ENCODE measurements around the gene BIVM.
A peak's percentile ranks its signal among the peaks of the same experiment; 100 is the strongest.

The BIVM gene

GRCh38 chr13:102838982-102839381 is 40.1 kb downstream of the BIVM start:
- TF ChIP-seq POLR2A (IDR thresholded peaks at IDR 0.05; ENCODE audit: low read depth, low read length): no peak
- DNase-seq (ENCODE audit: insufficient read length, low spot score) (no peak), FAIRE-seq (peak; percentile 6)

GRCh38 chr13:102839462-102839861 is 40.5 kb downstream of the BIVM start:
- FAIRE-seq (no peak), DNase-seq (ENCODE audit: insufficient read length, low spot score) (no peak)
- TF ChIP-seq POLR2A (IDR thresholded peaks at IDR 0.05; ENCODE audit: low read depth, low read length): no peak

- TF ChIP-seq POLR2A (IDR thresholded peaks at IDR 0.05; ENCODE audit: low read depth, low read length): no peak
- DNase-seq (ENCODE audit: insufficient read length, low spot score) (no peak), FAIRE-seq (no peak)
These were observed 46.3 kb downstream of the BIVM start for GRCh38 chr13:102845289-102845629.

- peak; percentile 53; the same call in 1 of the 2 replicates for TF ChIP-seq POLR2A (IDR thresholded peaks at IDR 0.05; ENCODE audit: low read depth, low read length)
- peak; percentile 100 for FAIRE-seq
- peak; percentile 79 for DNase-seq (ENCODE audit: insufficient read length, low spot score)
These were observed 46.8 kb downstream of the BIVM start, which contains the start of gene ERCC5 for GRCh38 chr13:102845630-102846260. TSS of gene ERCC5 (plus strand) at chr13:102846032. CDS start at chr13:102846267, 235 bp downstream.

GRCh38 chr13:102846261-102847015 is 47.5 kb downstream of the BIVM start:
- FAIRE-seq: peak; percentile 55
- no peak for TF ChIP-seq POLR2A (IDR thresholded peaks at IDR 0.05; ENCODE audit: low read depth, low read length)
- DNase-seq (ENCODE audit: insufficient read length, low spot score): no peak

- peak; percentile 94 for FAIRE-seq
- no peak for TF ChIP-seq POLR2A (IDR thresholded peaks at IDR 0.05; ENCODE audit: low read depth, low read length)
- DNase-seq (ENCODE audit: insufficient read length, low spot score): no peak
These were observed 48.6 kb downstream of the BIVM start for GRCh38 chr13:102847272-102848234.

- DNase-seq (ENCODE audit: insufficient read length, low spot score): no peak
- no peak for TF ChIP-seq POLR2A (IDR thresholded peaks at IDR 0.05; ENCODE audit: low read depth, low read length)
- FAIRE-seq: peak; percentile 52
These were observed 50.0 kb downstream of the BIVM start for GRCh38 chr13:102848956-102849355.

GRCh38 chr13:102852556-102852955 is 53.6 kb downstream of the BIVM start:
- no peak for FAIRE-seq
- no peak for DNase-seq (ENCODE audit: insufficient read length, low spot score)
- no peak for TF ChIP-seq POLR2A (IDR thresholded peaks at IDR 0.05; ENCODE audit: low read depth, low read length)

- TF ChIP-seq POLR2A (IDR thresholded peaks at IDR 0.05; ENCODE audit: low read depth, low read length): no peak
- DNase-seq (ENCODE audit: insufficient read length, low spot score) (no peak), FAIRE-seq (peak; percentile 66)
These were observed 55.8 kb downstream of the BIVM start for GRCh38 chr13:102854675-102855074.

GRCh38 chr13:102856557-102856956 is 57.6 kb downstream of the BIVM start:
- DNase-seq (ENCODE audit: insufficient read length, low spot score) (no peak), FAIRE-seq (peak; percentile 83)
- TF ChIP-seq POLR2A (IDR thresholded peaks at IDR 0.05; ENCODE audit: low read depth, low read length): no peak

GRCh38 chr13:102862624-102863210 is 63.8 kb downstream of the BIVM start:
- FAIRE-seq (peak; percentile 83), DNase-seq (ENCODE audit: insufficient read length, low spot score) (no peak)
- no peak for TF ChIP-seq POLR2A (IDR thresholded peaks at IDR 0.05; ENCODE audit: low read depth, low read length)

- TF ChIP-seq POLR2A (IDR thresholded peaks at IDR 0.05; ENCODE audit: low read depth, low read length): no peak
- DNase-seq (ENCODE audit: insufficient read length, low spot score) (no peak), FAIRE-seq (no peak)
These were observed 64.7 kb downstream of the BIVM start for GRCh38 chr13:102863590-102863989.

GRCh38 chr13:102868366-102868936 is 69.5 kb downstream of the BIVM start:
- FAIRE-seq (peak; percentile 86), DNase-seq (ENCODE audit: insufficient read length, low spot score) (no peak)
- TF ChIP-seq POLR2A (IDR thresholded peaks at IDR 0.05; ENCODE audit: low read depth, low read length): no peak

Measured in H54 (cell line).